ENCODE results near the gene CHAD. TPM values are rescaled to one million over a fixed set of nuclear protein-coding genes. Genes with fewer than 3 reads are reported as not detected.

CHAD gene
- total and polyA plus RNA-seq, 2 of the 13 experiments (the other 11 are each of a cell fraction or from before 2014, with no cell fraction given), result 1.4 TPM; not detected in 1

DNA sequence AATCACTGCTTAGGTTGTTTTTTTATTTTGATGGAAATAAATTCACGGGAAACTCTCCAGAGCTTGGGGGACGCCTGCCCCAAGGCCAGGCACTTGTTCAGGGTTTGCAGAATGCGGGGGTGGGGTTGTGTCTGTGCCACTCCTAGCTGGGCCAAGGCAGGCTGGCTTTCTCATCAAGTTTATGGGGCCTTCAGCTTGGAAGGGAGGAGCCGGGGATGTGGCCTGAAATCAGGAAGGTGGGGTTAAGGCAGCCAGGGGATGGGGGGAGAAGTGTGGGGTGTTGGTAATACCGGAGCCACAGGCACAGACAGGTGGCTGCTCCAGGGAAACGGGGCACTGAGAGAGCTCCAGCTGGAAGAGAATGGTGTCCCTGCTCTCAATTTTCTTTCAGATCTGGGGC is 1.7 kb upstream of the CHAD start:
- POLR2A ChIA-PET, result no interaction called here
- whole genome bisulfite sequencing (ENCODE audit: low lambda C conversion rate), result 97% methylated on average over 6 of the region's 6 CpGs
- H3K27ac ChIP-seq (ENCODE audit: extremely low read length, insufficient read depth, low read length), result no peak overlapping the region
- no peaks in the 10 kb centered on the region for H3K79me2 ChIP-seq (ENCODE audit: insufficient read depth, low read length)
- no peak overlapping the region for H2AFZ ChIP-seq (ENCODE audit: low read length)
- in situ Hi-C loops (cut with HindIII; ENCODE audit: extremely low pct_ligation_motif_present, low pct_unique_long_range_greater_than_20kb), result no loop called here
- H3K36me3 ChIP-seq (replicated peaks in 1 of 2; ENCODE audit: control insufficient read depth in 1 of 2, insufficient read depth in 2 of 2, low read length in 2 of 2), result peaks cover 21 to 23% of the 10 kb centered on the region in 2 experiments; a peak in 4 of 5 replicates
- CTCF ChIA-PET (ENCODE audit: low intra/inter-chr PET ratio, low total read pairs), result no interaction called here
- no peak for ATAC-seq
- BruUV-seq (replicated peaks), result no TSS peak
- peaks cover 3% of the 10 kb centered on the region for H3K4me1 ChIP-seq (ENCODE audit: insufficient read depth, low read length)
- intact Hi-C loops (cut with micrococcal nuclease; ENCODE audit: unreplicated experiment), result no loop called here
- no peak overlapping the region for H3K4me3 ChIP-seq (replicated peaks in 1 of 3; ENCODE audit: insufficient read depth in 1 of 3, low read depth in 2 of 3, low read length in 3 of 3)
- no peak overlapping the region for H3K4me2 ChIP-seq (ENCODE audit: low read depth, low read length)
- H3K27me3 ChIP-seq (ENCODE audit: control insufficient read depth in 1 of 2, insufficient read depth in 2 of 2, low read length in 2 of 2), result no peaks in the 10 kb centered on the region
- H3K9me3 ChIP-seq (ENCODE audit: low read length), result no peaks in the 10 kb centered on the region
- FAIRE-seq, result no peak
- DNase-seq (ENCODE audit: low spot score), result no peak
- no peak overlapping the region for H3K9ac ChIP-seq (ENCODE audit: insufficient read depth, low read depth, low read length)
- H4K20me1 ChIP-seq (ENCODE audit: insufficient read depth, low read length), result no peaks in the 10 kb centered on the region
- TF ChIP-seq ZNF570 (CRISPR knock-in tag; IDR thresholded peaks at IDR 0.05; ENCODE audit: borderline replicate concordance) (no peak), ZFP62 (CRISPR knock-in tag; IDR thresholded peaks at IDR 0.05) (no peak), ZNF274 (CRISPR knock-in tag; IDR thresholded peaks at IDR 0.05) (no peak), ZBTB25 (CRISPR knock-in tag; IDR thresholded peaks at IDR 0.05) (no peak), ZNF124 (CRISPR knock-in tag; IDR thresholded peaks at IDR 0.05) (no peak), EP300 (IDR thresholded peaks at IDR 0.05; ENCODE audit: low read depth in 2 of 2, low read length in 2 of 2) (no peak), EP300 (CRISPR knock-in tag; IDR thresholded peaks at IDR 0.05; ENCODE audit: borderline replicate concordance) (no peak), CENPT (CRISPR knock-in tag; IDR thresholded peaks at IDR 0.05; ENCODE audit: low read depth) (no peak), ZSCAN5A (CRISPR knock-in tag; IDR thresholded peaks at IDR 0.05; ENCODE audit: borderline replicate concordance) (no peak), FOSL1 (CRISPR knock-in tag; IDR thresholded peaks at IDR 0.05; ENCODE audit: borderline replicate concordance) (no peak), SAFB2 (CRISPR knock-in tag; IDR thresholded peaks at IDR 0.05; ENCODE audit: borderline replicate concordance, low read depth) (no peak), NCOA1 (CRISPR knock-in tag; IDR thresholded peaks at IDR 0.05) (no peak), TBL1XR1 (IDR thresholded peaks at IDR 0.05; ENCODE audit: borderline replicate concordance, low read length, partially characterized antibody) (no peak), SKIL (CRISPR knock-in tag; IDR thresholded peaks at IDR 0.05; ENCODE audit: borderline replicate concordance) (no peak), PHF20 (CRISPR knock-in tag; IDR thresholded peaks at IDR 0.05) (no peak), TFDP1 (CRISPR knock-in tag; IDR thresholded peaks at IDR 0.05; ENCODE audit: borderline replicate concordance) (no peak), TOE1 (CRISPR knock-in tag; IDR thresholded peaks at IDR 0.05) (no peak)
